Activated T-cell treated with anti-CD3 and anti-CD28 coated beads, Interleukin-2, amount 50 U/mL, for 24 hours (primary cell): ENCODE measurements around the gene ATP9A.

ENCODE experiments used
- DNase-seq: peaks from one replicate; pipeline ENCODE4 v3.0.0-alpha.2; 2020
- H3K27ac Mint-ChIP-seq: 2 replicates; pipeline ENCODE4 v1.8.0; 2020; ENCODE audit warnings: mild to moderate bottlenecking, mixed read lengths
- H3K27me3 Mint-ChIP-seq: 2 replicates; pipeline ENCODE4 v1.8.0; 2020; ENCODE audit warnings: mixed read lengths
- H3K36me3 Mint-ChIP-seq: 2 replicates; pipeline ENCODE4 v1.8.0; 2020; ENCODE audit warnings: low read depth, mixed read lengths
- H3K4me1 Mint-ChIP-seq: 2 replicates; pipeline ENCODE4 v1.8.0; 2020; ENCODE audit warnings: low read depth, mixed read lengths
- H3K4me3 Mint-ChIP-seq: 2 replicates; pipeline ENCODE4 v1.8.0; 2020; ENCODE audit warnings: mild to moderate bottlenecking, moderate library complexity, mixed read lengths
- H3K9me3 Mint-ChIP-seq: 2 replicates; pipeline ENCODE4 v1.8.0; 2020; ENCODE audit warnings: mixed read lengths

ATP9A gene

DNA sequence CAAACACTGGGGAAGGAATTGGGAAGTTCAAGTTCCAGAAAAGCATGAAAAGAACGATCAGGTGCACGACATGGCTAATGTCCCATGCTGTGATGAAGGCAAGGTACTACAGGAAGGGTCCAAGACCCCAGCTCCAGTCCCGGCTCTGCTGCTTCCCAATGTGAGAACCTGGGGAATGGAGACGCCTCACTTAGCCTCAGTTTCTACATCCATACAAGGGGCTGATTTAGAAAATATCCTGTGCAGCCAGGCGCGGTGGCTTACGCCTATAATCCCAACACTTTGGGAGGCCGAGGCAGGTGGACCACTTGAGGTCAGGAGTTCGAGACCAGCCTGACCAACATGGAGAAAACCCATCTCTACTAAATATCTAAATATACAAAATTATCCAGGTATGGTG is 144.9 kb downstream of the ATP9A start:
- Mint-ChIP-seq H3K27me3 (peaks cover 7% of the 10 kb centered on the region), H3K9me3 (no peaks in the 10 kb centered on the region), H3K4me1 (peaks cover 21% of the 10 kb centered on the region), H3K36me3 (no peaks in the 10 kb centered on the region), H3K4me3 (no peak overlapping the region), H3K27ac (no peak overlapping the region)
- no peak for DNase-seq

DNA sequence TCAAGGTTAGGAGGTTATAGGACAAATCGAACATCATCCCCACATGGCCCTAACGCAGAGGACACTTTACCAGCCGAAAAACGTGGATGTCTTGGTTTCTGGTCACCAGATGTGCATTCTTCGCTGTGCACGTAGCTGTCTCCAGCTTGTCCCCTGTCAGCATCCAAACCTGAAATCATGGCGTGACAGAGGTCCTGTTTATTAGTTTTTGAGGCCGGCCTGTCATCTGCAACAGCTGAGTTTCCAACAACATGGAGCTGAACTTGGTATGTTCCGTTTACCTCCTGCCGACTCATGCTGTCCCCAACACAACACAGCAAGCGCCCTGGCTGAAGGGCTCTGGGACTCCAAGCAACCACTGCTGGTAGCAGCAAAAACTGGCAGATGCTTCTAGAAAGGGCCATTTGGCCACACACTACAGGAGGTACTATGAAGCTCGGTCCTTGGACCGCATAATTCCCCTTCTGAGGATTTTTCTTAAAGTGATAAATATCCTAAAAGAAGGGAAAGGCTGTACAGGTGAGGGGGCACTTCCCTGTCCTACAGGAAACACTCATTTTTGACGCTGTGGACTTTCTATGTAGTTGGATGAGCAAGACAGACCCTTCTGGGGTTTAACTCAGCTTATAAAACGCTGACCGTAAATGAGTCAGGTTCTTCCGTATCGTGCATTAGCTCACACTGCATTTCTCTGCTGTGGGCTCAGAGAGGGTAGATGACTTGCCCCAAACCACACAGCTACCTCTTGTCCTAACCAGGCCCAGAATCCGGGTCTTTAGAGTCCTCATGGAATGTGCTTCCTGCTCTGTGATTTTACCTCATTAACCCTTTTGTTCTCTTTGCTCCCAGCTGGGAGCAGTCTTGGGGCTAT is 146.0 kb downstream of the ATP9A start:
- DNase-seq, result no peak

DNA sequence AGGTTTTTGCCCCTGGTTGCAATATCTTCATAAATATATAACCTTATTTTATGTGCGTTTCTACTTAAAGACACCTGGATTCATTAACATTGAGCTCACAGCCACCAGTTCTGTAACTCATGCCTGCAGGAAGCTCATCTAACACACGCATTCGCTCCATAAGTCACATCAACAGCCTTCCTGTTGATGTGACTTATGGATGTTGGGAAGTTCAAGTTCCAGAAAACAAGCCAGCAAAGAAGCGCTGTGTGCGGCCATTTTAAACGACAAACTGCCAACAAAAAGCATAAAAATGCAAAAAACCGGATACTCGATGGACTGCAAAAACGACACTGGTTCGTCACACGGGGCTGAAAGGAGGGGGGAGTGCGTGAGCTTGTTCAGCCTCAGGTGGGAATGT is 147.8 kb downstream of the ATP9A start:
- H3K36me3 Mint-ChIP-seq, result no peaks in the 10 kb centered on the region
- H3K27ac Mint-ChIP-seq, result no peak overlapping the region
- no peaks in the 10 kb centered on the region for H3K9me3 Mint-ChIP-seq
- DNase-seq, result no peak
- peaks cover 7% of the 10 kb centered on the region for H3K27me3 Mint-ChIP-seq
- peaks cover 13% of the 10 kb centered on the region for H3K4me1 Mint-ChIP-seq
- no peak overlapping the region for H3K4me3 Mint-ChIP-seq

More for the DNA sequence above, 146.0 kb downstream of the ATP9A start:
- Mint-ChIP-seq H3K27ac (no peak overlapping the region), H3K4me1 (peaks cover 14% of the 10 kb centered on the region), H3K4me3 (no peak overlapping the region), H3K9me3 (no peaks in the 10 kb centered on the region), H3K36me3 (no peaks in the 10 kb centered on the region), H3K27me3 (peaks cover 7% of the 10 kb centered on the region)

DNA sequence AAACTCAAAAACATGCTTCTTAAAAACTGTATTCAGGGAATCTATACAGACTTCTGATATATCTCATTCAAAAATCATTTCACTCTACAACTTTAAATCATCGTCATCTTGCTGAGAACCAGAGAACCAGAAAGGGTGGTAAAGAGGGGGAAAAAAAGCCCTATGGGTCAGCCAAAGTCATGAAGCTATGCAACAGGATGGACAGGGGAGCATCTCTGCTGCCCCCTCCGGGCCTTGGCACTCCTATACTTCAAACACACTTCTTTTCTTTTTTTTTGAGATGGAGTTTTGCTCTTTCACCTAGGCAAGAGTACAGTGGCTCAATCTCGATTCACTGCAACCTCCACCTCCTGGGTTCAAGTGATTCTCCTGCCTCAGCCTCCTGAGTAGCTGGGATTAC is 152.1 kb downstream of the ATP9A start:
- Mint-ChIP-seq H3K4me1 (peaks cover 13% of the 10 kb centered on the region), H3K4me3 (no peak overlapping the region), H3K9me3 (no peaks in the 10 kb centered on the region), H3K27me3 (peaks cover 13% of the 10 kb centered on the region), H3K27ac (no peak overlapping the region), H3K36me3 (no peaks in the 10 kb centered on the region)
- DNase-seq, result no peak

DNA sequence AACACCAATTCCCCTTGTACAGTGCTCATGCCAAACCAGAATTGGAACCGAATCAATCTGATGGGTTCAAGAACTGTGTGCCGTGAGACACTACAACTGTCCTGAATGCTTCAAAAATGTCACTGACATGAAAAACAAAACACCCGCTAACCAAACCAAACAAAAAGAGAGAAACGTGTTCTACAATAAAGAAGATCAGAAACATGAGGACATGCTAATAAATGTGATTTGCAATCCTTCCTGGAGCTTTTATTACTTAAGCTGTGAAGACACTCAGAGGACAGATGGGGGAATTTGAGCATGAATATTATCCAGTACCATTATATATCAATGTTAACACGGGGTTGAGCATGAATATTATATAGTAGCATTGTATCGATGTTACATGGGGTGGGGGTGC is 153.5 kb downstream of the ATP9A start:
- DNase-seq, result no peak
- H3K27me3 Mint-ChIP-seq, result peaks cover 22% of the 10 kb centered on the region
- H3K9me3 Mint-ChIP-seq, result no peaks in the 10 kb centered on the region
- peaks cover 22% of the 10 kb centered on the region for H3K4me1 Mint-ChIP-seq
- no peak overlapping the region for H3K4me3 Mint-ChIP-seq
- H3K36me3 Mint-ChIP-seq, result no peaks in the 10 kb centered on the region
- no peak overlapping the region for H3K27ac Mint-ChIP-seq

DNA sequence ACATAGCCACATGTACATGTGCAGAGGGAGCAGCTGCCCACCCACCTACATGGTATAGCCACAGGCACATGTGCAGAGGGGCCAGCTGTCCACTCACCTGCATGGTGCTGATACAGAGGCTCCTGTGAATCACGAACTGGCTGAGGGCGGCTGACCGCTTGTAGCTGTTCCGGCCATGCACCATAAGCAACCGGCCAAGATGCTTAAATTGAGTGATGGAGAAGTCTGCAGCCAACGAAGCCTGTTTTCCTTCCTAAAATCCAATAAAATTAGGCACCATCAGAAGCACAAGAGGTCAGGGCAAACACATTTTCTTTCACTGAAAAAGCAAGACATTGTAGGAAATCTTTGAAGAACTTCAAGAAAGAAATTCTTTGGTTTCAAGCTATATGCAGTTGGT is 154.6 kb downstream of the ATP9A start:
- Mint-ChIP-seq H3K9me3 (no peaks in the 10 kb centered on the region), H3K27ac (no peak overlapping the region), H3K4me3 (no peak overlapping the region), H3K4me1 (peaks cover 33% of the 10 kb centered on the region), H3K27me3 (peaks cover 22% of the 10 kb centered on the region), H3K36me3 (no peaks in the 10 kb centered on the region)
- no peak for DNase-seq

DNA sequence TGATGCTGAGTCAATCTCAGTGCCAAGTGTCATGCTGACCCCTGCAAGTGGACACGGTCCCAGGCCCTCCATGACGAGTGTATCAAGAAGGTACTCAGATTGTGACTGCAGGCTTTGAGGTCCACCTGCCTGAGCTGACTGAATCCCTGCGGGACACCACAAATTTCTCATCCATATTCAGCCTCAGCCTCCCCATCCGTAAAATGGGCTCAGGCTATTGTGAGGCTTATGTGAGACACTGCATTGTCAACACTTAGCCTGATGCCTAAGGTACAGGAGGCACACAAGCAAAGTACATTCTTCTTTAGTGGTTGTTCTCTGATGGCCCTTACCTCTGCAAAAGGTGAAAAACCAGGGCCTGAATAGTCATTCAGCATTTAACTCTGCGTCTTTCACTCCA is 155.3 kb downstream of the ATP9A start:
- H3K4me1 Mint-ChIP-seq, result peaks cover 39% of the 10 kb centered on the region
- no peak for DNase-seq
- H3K27me3 Mint-ChIP-seq, result peaks cover 22% of the 10 kb centered on the region
- H3K9me3 Mint-ChIP-seq, result no peaks in the 10 kb centered on the region
- no peaks in the 10 kb centered on the region for H3K36me3 Mint-ChIP-seq
- no peak overlapping the region for H3K4me3 Mint-ChIP-seq
- H3K27ac Mint-ChIP-seq, result peak overlapping the region; percentile 22

DNA sequence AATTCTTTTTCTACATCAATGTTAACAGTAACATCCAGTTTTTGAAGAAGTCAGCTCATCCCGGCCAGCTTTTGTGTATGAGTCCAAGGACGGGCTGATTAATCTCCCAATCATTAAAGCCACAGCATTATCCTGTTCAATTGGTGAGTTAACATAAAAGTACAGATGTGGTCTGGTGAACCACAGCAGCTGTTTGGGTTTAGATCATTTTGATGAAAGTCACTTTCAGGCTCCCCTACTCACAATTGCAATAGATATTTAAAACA is 156.6 kb downstream of the ATP9A start:
- no peak overlapping the region for H3K4me3 Mint-ChIP-seq
- no peaks in the 10 kb centered on the region for H3K9me3 Mint-ChIP-seq
- H3K36me3 Mint-ChIP-seq, result no peaks in the 10 kb centered on the region
- no peak for DNase-seq
- H3K27ac Mint-ChIP-seq, result no peak overlapping the region
- H3K27me3 Mint-ChIP-seq, result peaks cover 25% of the 10 kb centered on the region
- peaks cover 42% of the 10 kb centered on the region for H3K4me1 Mint-ChIP-seq

DNA sequence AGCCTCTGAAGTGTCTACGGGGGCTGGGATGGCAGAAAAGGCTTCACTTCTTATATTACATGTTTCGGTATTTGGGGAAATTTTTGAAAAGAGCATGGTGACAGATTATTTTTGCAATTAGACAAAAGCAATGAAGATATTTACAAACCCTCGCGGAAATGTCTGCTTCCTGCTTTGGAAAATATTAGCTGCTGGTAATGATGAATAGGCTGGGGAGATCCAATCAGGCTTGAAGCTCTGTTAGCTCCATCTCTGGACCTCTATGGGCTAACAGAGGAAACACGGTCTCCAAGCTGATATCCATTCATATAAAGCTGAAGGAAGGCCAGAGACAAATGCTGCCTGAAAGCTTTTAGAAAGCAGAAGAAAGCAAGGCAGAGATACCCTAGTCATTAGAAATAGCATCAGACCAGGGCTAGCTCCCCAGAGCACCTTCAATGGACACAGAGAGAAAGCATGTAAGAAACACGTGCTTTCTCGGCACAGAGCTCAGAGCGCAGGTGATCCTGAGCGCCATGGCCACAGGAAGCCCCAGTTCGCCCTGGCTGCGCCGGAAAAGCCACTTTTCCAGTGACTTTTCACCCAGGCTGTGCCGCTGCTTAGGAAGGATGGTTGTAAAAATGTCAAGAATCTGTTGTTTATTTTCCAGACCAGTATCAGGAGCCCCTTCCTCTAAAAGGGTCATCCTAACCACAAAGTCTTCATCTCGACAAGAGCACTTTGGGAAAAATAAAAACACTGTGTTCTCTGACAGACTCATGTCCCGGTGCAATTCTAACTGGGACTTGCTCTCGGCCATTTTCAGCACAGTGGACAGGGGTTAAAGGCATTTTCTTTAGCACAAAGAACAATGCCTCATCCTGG is 157.2 kb downstream of the ATP9A start:
- Mint-ChIP-seq H3K27ac (peak overlapping the region; percentile 24), H3K36me3 (no peaks in the 10 kb centered on the region)

DNA sequence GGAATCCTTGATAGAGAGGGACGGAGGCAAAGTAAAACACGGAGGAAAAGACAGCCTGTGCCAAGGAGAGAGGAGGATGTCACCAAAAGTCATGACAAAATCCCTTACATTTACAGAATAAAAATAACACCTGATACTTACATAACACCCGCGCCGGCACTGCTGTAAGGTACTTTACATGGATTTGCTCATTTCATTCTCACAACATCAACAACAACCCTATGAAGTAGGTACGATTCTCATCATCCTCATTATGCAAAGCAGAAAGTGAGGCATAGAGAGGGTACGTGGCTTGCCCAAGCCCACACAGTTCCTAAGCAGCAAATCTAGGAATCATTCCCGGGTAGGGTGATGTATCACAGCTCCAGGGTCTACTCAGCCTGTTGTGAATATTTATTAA is 158.1 kb downstream of the ATP9A start:
- Mint-ChIP-seq H3K27ac (peak overlapping the region; percentile 24), H3K36me3 (no peaks in the 10 kb centered on the region), H3K9me3 (no peaks in the 10 kb centered on the region), H3K4me1 (peaks cover 42% of the 10 kb centered on the region), H3K4me3 (peak overlapping the region; percentile 26), H3K27me3 (peaks cover 25% of the 10 kb centered on the region)
- no peak for DNase-seq

More for the DNA sequence above, 157.2 kb downstream of the ATP9A start:
- Mint-ChIP-seq H3K4me1 (peaks cover 42% of the 10 kb centered on the region), H3K27me3 (peaks cover 25% of the 10 kb centered on the region), H3K4me3 (no peak overlapping the region), H3K9me3 (no peaks in the 10 kb centered on the region)
- no peak for DNase-seq

DNA sequence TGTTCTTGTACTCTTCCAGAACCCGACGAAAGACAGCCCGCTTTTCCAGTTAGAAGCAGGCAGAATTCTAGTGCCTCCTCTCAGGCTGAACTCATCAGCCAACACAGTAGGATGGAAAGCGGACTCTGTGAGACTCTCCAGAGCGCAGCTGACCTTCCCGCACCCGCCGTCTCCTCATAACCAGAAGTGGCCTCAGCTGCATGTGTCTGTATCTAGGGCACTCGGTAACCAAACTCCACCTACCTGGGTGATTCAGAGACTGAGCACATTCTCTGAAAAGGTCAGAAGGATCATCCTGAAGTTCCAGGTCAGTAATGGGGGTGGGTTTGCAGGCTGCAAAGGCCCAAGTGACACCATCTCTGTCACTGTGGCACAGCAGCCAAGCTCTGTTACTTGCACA is 158.9 kb downstream of the ATP9A start:
- Mint-ChIP-seq H3K9me3 (no peaks in the 10 kb centered on the region), H3K36me3 (no peaks in the 10 kb centered on the region), H3K4me3 (peak overlapping the region; percentile 64), H3K27ac (peak overlapping the region; percentile 85), H3K27me3 (peaks cover 25% of the 10 kb centered on the region), H3K4me1 (peaks cover 42% of the 10 kb centered on the region)
- DNase-seq, result no peak

DNA sequence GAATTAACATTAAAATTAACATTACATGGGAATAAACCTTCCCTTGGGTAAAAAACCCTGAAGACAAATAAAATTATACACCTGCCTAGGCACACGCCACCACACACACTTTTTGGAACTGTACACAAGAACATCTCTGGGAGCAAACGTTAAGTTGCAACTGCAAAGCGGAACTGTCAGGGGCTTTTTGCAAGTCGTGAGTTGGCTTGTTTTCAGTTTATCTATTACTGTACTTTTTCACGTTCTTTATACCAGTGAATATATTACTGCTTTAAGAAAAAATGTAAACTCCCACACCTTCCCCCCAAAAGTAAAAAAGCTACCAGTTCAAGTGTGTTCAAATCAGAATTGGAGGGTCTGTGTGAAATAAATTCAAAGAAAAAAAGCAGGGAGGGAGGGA is 160.1 kb downstream of the ATP9A start:
- Mint-ChIP-seq H3K4me1 (peaks cover 42% of the 10 kb centered on the region), H3K36me3 (no peaks in the 10 kb centered on the region), H3K27me3 (peaks cover 22% of the 10 kb centered on the region), H3K27ac (peak overlapping the region; percentile 85), H3K9me3 (no peaks in the 10 kb centered on the region), H3K4me3 (peak overlapping the region; percentile 64)
- DNase-seq, result no peak

DNA sequence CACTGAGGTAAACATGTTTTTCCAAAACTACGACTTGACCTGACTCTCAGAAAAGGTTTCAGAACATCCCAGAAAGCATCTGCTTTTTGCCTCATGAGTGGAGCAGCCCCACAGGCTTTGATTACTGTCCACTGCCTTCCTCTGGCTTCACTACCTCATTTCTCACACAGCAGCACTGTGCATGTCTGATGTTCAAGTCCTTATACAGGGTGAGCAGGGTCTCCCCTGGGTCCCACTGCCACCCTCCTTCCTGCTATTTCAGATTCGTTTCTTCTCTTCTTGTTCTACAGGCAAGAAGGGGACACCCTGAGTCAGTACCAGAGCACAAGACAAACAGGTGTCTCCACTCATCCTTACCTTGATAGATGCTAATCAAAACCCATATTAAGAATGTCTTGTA is 161.0 kb downstream of the ATP9A start:
- no peak for DNase-seq
- peaks cover 42% of the 10 kb centered on the region for H3K4me1 Mint-ChIP-seq
- H3K4me3 Mint-ChIP-seq, result no peak overlapping the region
- no peak overlapping the region for H3K27ac Mint-ChIP-seq
- H3K27me3 Mint-ChIP-seq, result peaks cover 17% of the 10 kb centered on the region
- no peaks in the 10 kb centered on the region for H3K36me3 Mint-ChIP-seq
- no peaks in the 10 kb centered on the region for H3K9me3 Mint-ChIP-seq

DNA sequence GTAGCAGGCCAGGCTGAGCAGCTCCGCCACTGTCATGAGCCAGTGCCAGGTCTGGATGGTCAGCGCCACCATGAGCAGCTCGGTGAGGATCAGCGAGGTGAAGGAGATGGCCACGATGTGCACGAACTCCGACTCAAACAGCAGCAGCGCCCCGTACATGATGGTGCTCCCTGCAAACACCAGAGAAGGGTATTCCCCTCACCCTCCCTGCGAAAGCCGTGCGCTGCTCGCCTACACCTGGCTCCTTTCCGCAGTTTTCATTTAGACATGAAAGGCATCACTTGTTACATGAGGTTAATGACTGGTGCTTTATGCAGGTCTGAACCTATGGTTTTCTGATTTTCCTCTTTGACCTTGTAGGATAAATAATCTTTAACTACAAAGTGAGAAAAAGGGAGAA is 163.3 kb downstream of the ATP9A start:
- Mint-ChIP-seq H3K4me1 (peaks cover 35% of the 10 kb centered on the region), H3K4me3 (no peak overlapping the region), H3K27me3 (peaks cover 4% of the 10 kb centered on the region), H3K27ac (no peak overlapping the region), H3K36me3 (no peaks in the 10 kb centered on the region), H3K9me3 (no peaks in the 10 kb centered on the region)
- DNase-seq, result no peak

DNA sequence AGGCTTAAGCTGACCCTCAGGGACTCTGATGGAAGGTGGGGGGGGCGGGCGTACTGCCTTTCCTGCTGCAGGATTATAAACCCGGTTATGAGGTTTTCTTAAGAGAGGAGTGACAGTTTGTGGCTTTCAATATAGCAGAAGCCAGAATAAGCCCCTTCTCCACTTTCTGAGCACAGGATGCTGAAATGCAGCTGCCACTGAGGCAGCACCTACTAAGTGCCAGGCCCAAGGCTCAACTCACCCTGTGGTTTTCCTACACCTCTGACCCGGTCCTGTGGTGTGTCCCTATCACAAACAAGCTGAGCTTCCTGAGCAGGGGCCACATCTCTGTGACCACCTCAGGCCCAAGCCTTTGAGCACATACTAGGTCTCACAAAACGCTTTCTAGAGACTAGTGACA is 166.1 kb downstream of the ATP9A start:
- H3K4me1 Mint-ChIP-seq, result peaks cover 36% of the 10 kb centered on the region

More for the DNA sequence above, 166.1 kb downstream of the ATP9A start:
- no peak for DNase-seq
- H3K27me3 Mint-ChIP-seq, result peaks cover 5% of the 10 kb centered on the region
- H3K36me3 Mint-ChIP-seq, result no peaks in the 10 kb centered on the region
- H3K9me3 Mint-ChIP-seq, result no peaks in the 10 kb centered on the region
- no peak overlapping the region for H3K4me3 Mint-ChIP-seq
- H3K27ac Mint-ChIP-seq, result no peak overlapping the region
